Esophagus muscularis mucosa (tissue), 3 donors: ENCODE results near the gene ACSBG1.

ENCODE experiments used
- POLR2A ChIP-seq: fragments of 450-650 bp; IDR thresholded peaks from one replicate; pipeline ENCODE4 v1.6.1; 2017; ENCODE audit warnings: antibody characterized with exemption, moderate library complexity, mild to moderate bottlenecking, low read depth
- TF ChIP-seq, protein P1 (sequence below), 3 experiments: fragments of 200-600 bp in 2 of 3; fragments of 450-650 bp in 1 of 3; sonication (generic) in 2 of 3; IDR thresholded peaks; one replicate each; pipeline ENCODE4 v1.5.1; 2017 to 2019; ENCODE audit warnings: antibody characterized with exemption in 3 of 3, mild to moderate bottlenecking in 2 of 3, moderate library complexity in 1 of 3

DNA sequence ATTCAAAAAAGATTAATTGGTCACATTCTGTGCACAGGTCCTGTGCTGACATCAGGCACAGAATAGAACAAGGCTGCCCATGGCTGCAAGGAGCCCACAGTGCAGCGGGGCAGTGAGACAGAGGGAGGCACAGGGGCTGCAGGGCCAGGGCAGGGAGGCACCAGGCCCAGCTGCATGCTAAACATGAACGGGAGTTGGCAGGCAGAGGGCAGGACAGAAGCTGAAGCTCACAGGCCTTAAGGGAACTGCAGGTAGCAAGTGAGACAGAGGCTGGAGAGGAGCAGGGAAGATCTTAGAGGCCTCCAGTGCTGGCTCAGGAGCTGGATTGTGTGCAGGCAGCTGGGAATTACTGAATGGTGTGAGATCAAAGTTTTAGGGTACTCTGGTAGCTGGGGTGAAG is 59.0 kb downstream of the ACSBG1 start:
- TF ChIP-seq, protein P1, sequence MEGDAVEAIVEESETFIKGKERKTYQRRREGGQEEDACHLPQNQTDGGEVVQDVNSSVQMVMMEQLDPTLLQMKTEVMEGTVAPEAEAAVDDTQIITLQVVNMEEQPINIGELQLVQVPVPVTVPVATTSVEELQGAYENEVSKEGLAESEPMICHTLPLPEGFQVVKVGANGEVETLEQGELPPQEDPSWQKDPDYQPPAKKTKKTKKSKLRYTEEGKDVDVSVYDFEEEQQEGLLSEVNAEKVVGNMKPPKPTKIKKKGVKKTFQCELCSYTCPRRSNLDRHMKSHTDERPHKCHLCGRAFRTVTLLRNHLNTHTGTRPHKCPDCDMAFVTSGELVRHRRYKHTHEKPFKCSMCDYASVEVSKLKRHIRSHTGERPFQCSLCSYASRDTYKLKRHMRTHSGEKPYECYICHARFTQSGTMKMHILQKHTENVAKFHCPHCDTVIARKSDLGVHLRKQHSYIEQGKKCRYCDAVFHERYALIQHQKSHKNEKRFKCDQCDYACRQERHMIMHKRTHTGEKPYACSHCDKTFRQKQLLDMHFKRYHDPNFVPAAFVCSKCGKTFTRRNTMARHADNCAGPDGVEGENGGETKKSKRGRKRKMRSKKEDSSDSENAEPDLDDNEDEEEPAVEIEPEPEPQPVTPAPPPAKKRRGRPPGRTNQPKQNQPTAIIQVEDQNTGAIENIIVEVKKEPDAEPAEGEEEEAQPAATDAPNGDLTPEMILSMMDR (IDR thresholded peaks at IDR 0.05) = no peak
- no peak for TF ChIP-seq POLR2A
